ENCODE measurements around the gene LRRC23. TPM values are rescaled to one million over a fixed set of nuclear protein-coding genes. Genes with fewer than 3 reads are reported as not detected.

The LRRC23 gene
- total RNA-seq, 2 experiments from 2014 or later, result 3.2 to 4.7 TPM

DNA sequence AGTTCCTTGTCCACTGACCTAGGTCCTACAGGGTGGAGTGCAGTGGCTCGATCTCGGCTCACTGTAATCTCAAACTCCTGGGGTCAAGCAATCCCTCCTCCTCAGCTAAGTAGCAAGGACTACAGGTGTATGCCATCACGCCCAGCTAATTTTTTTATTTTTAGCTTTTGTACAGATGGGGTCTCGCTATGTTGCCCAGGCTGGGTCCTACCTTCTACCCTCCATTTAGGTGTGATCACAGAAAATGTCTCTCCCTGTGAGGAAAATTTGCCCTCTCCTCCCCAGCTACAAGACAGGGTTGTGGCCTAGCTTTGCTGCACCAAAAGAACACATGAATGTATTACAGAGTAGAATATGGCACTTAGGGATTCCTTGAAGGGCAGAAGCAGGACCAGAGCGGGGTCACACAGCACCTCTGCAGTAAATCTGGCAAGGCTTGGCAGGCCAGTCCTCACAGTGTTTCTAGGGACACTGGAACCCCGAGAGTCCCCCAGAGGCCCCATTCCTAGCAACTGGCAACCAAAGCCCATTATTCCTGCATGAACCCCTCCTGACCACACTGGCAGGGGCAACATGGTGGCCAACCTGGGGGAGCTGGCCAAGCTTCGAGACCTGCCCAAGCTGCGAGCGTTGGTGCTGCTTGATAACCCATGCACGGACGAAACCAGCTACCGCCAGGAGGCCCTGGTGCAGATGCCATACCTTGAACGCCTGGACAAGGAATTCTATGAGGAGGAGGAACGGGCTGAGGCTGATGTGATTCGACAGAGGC lies 7.7 kb downstream of the LRRC23 start:
- ChIA-PET CTCF (interaction anchor here (1.3 to 3.4 kb wide), 5 partner anchors 21 to 201 kb away, joined by 3 to 36 read pairs (median 4); partner anchors contain the start of gene SPSB2), POLR2A (interaction anchor here (0.9 to 5.4 kb wide), 4 partner anchors 7 to 188 kb away, joined by 3 to 35 read pairs (median 19); partner anchors contain the start of genes C12orf57, COPS7A, LRRC23 and RNU7-1)
- H3K4me3 ChIP-seq (ENCODE audit: low read length), result no peak overlapping the region
- Mint-ChIP-seq H3K4me1 (ENCODE audit: low read depth) (peaks cover 31% of the 10 kb centered on the region), H3K9me3 (no peaks in the 10 kb centered on the region), H3K27ac (peak overlapping the region; percentile 82), H3K27me3 (no peaks in the 10 kb centered on the region), H3K4me3 (peak overlapping the region; percentile 84), H3K36me3 (ENCODE audit: low read depth) (peaks cover 23% of the 10 kb centered on the region)
- ATAC-seq (ENCODE audit: poor library complexity) (no peak), DNase-seq (no peak)
- intact Hi-C loops (cut with DNase I, micrococcal nuclease), result loop anchor here in 1 of 2 experiments (5.0 kb wide), 1 partner anchor 40 kb away; the partner anchor contains the start of gene SPSB2
- H3K9me3 ChIP-seq (ENCODE audit: control insufficient read depth in 1 of 2, insufficient read depth in 1 of 2, low read length in 2 of 2), result no peaks in the 10 kb centered on the region
- TF ChIP-seq, protein P1, sequence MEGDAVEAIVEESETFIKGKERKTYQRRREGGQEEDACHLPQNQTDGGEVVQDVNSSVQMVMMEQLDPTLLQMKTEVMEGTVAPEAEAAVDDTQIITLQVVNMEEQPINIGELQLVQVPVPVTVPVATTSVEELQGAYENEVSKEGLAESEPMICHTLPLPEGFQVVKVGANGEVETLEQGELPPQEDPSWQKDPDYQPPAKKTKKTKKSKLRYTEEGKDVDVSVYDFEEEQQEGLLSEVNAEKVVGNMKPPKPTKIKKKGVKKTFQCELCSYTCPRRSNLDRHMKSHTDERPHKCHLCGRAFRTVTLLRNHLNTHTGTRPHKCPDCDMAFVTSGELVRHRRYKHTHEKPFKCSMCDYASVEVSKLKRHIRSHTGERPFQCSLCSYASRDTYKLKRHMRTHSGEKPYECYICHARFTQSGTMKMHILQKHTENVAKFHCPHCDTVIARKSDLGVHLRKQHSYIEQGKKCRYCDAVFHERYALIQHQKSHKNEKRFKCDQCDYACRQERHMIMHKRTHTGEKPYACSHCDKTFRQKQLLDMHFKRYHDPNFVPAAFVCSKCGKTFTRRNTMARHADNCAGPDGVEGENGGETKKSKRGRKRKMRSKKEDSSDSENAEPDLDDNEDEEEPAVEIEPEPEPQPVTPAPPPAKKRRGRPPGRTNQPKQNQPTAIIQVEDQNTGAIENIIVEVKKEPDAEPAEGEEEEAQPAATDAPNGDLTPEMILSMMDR (IDR thresholded peaks at IDR 0.05), result no peak
- H3K27me3 ChIP-seq (ENCODE audit: control insufficient read depth in 1 of 2, insufficient read depth in 2 of 2, low read length in 2 of 2), result no peaks in the 10 kb centered on the region
- H3K27ac ChIP-seq (ENCODE audit: low read depth in 1 of 2, low read length in 2 of 2), result no peak overlapping the region
- peaks cover 32% of the 10 kb centered on the region for H3K4me1 ChIP-seq (ENCODE audit: insufficient read depth, low read length)
- H3K36me3 ChIP-seq (ENCODE audit: insufficient read depth, low read length), result peaks cover 14% of the 10 kb centered on the region

DNA sequence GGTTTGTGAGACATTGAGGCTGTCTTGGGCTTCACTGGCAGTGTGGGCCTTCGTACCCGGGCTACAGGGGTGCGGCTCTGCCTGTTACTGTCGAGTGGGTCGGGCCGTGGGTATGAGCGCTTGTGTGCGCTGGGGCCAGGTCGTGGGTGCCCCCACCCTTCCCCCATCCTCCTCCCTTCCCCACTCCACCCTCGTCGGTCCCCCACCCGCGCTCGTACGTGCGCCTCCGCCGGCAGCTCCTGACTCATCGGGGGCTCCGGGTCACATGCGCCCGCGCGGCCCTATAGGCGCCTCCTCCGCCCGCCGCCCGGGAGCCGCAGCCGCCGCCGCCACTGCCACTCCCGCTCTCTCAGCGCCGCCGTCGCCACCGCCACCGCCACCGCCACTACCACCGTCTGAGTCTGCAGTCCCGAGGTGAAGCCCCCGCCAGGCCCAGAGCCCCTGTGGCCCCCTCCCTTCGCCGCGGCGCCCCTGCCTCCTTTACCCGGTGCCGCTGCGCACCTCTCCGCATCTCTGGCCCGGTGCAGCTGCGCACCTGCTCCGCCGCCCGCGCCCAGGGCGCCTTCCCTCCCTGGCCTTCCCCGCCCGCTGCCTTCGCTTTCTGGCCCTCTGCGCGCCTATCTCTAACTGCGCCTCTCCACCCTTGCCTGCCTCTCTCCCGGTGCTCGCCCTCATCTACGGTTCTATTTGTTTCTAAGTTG lies 9.8 kb downstream of the LRRC23 start, which contains the start of gene ENO2:
ENO2 (plus strand) TSS at position 335 of the 701 bp plus-strand sequence. CDS start 1,253 bp downstream, outside the sequence.
- no peaks in the 10 kb centered on the region for H3K27me3 Mint-ChIP-seq
- Histone ChIP-seq H3K4me3 (ENCODE audit: low read length) (peak within 1 kb of the TSS; percentile 65), H3K4me1 (ENCODE audit: insufficient read depth, low read length) (peaks cover 32% of the 10 kb centered on the region), H3K27me3 (ENCODE audit: control insufficient read depth in 1 of 2, insufficient read depth in 2 of 2, low read length in 2 of 2) (no peaks in the 10 kb centered on the region), H3K27ac (ENCODE audit: low read depth in 1 of 2, low read length in 2 of 2) (peak within 1 kb of the TSS; percentile 84 to 90), H3K36me3 (ENCODE audit: insufficient read depth, low read length) (peaks cover 26% of the 10 kb centered on the region), H3K9me3 (ENCODE audit: control insufficient read depth in 1 of 2, insufficient read depth in 1 of 2, low read length in 2 of 2) (no peaks in the 10 kb centered on the region)
- H3K36me3 Mint-ChIP-seq (ENCODE audit: low read depth), result peaks cover 32% of the 10 kb centered on the region
- peak within 1 kb of the TSS; percentile 94 for H3K4me3 Mint-ChIP-seq
- DNase-seq (peak; percentile 72 to 93 (median 86)), ATAC-seq (ENCODE audit: poor library complexity) (peak; percentile 93)
- no peaks in the 10 kb centered on the region for H3K9me3 Mint-ChIP-seq
- ChIA-PET POLR2A (interaction anchor here (0.6 to 5.4 kb wide), 22 partner anchors 9 to 421 kb away, joined by 3 to 35 read pairs (median 6); partner anchors contain the start of genes C12orf57, CD4, CDCA3 and COPS7A), CTCF (interaction anchor here (0.7 to 3.4 kb wide), 8 partner anchors 20 to 104 kb away, joined by 3 to 36 read pairs (median 4); partner anchors contain the start of genes C12orf57, LPCAT3, RNU7-1 and SPSB2)
- intact Hi-C loops (cut with DNase I, micrococcal nuclease), result loop anchor here in 1 of 2 experiments (5.0 kb wide), 1 partner anchor 42 kb away; the partner anchor contains the start of gene SPSB2
- H3K27ac Mint-ChIP-seq, result peak within 1 kb of the TSS; percentile 82
- peaks cover 31% of the 10 kb centered on the region for H3K4me1 Mint-ChIP-seq (ENCODE audit: low read depth)
- TF ChIP-seq, protein P1 (IDR thresholded peaks at IDR 0.05), result no peak
